Measurements from ENCODE around the gene MYO5B. TPM values are rescaled to one million over a fixed set of nuclear protein-coding genes. Genes with fewer than 3 reads are reported as not detected.
"Not testable (repeated sequence)": the region's sequence is repeated elsewhere in the genome, so short reads cannot be mapped to it uniquely, and the experiment has no call there.

MYO5B gene
- total RNA-seq, 1 donor from 2014 or later: 0.07 TPM

DNA sequence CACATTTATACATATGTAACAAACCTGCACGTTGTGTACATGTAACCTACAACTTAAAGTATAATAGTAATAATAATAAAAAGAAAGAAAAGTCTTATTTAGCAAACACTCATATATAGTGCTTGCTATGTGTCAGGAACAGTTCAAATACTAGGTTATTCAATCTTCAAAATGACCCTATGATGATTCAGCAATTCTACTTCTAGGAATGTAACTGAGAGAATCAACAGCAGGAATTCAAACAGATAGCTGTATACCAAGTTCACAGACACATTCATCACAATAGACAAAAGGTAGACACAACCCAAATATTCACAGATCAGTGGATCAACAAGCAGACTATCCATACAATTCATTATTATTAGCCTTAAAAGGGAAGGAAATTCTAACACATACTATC, 69.5 kb downstream of the MYO5B start:
- Mint-ChIP-seq H3K4me1 (no peaks in the 10 kb centered on the region), H3K36me3 (ENCODE audit: low read depth) (no peaks in the 10 kb centered on the region), H3K9me3 (no peaks in the 10 kb centered on the region), H3K27ac (no peak overlapping the region), H3K4me3 (no peak overlapping the region), H3K27me3 (peaks cover 5% of the 10 kb centered on the region)
- DNase-seq: no peak
- intact Hi-C loops (cut with micrococcal nuclease): no loop called here

DNA sequence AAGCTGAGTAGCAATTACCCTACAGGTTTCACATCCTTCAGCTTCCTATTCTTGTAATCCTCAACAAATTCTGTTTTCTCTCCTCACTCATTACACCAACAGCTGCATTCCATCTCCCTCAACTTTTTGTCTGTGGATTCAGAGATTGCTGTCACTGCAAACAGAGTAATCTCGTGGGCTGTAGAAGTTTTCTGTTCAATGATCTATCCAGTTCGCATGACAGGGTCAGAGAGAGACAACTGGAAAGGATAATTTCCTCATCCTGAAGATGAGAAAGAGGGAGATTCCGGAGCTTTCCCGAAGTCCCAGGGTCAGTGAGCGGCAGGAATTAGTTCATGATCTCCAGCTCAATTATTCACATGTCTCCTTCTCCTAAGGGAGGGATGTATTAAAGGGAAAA, 75.7 kb downstream of the MYO5B start:
- intact Hi-C loops (cut with micrococcal nuclease): no loop called here
- no peak for DNase-seq
- H3K4me1 Mint-ChIP-seq: no peaks in the 10 kb centered on the region
- H3K9me3 Mint-ChIP-seq: no peaks in the 10 kb centered on the region
- H3K27me3 Mint-ChIP-seq: peaks cover 7% of the 10 kb centered on the region
- H3K27ac Mint-ChIP-seq: no peak overlapping the region
- H3K36me3 Mint-ChIP-seq (ENCODE audit: low read depth): no peaks in the 10 kb centered on the region
- H3K4me3 Mint-ChIP-seq: no peak overlapping the region

- intact Hi-C loops (cut with micrococcal nuclease): no loop called here
- H3K4me3 Mint-ChIP-seq: no peak overlapping the region
- DNase-seq: no peak
- H3K4me1 Mint-ChIP-seq: no peaks in the 10 kb centered on the region
- no peaks in the 10 kb centered on the region for H3K36me3 Mint-ChIP-seq (ENCODE audit: low read depth)
- H3K27ac Mint-ChIP-seq: no peak overlapping the region
- H3K9me3 Mint-ChIP-seq: no peaks in the 10 kb centered on the region
- peaks cover 12% of the 10 kb centered on the region for H3K27me3 Mint-ChIP-seq
Measured at GRCh38 chr18:50117863-50118262, 77.1 kb downstream of the MYO5B start.

- Mint-ChIP-seq H3K36me3 (ENCODE audit: low read depth) (no peaks in the 10 kb centered on the region), H3K9me3 (no peaks in the 10 kb centered on the region), H3K4me1 (no peaks in the 10 kb centered on the region), H3K4me3 (no peak overlapping the region), H3K27me3 (peaks cover 13% of the 10 kb centered on the region), H3K27ac (no peak overlapping the region)
- no peak for DNase-seq
- intact Hi-C loops (cut with micrococcal nuclease): no loop called here
Measured at GRCh38 chr18:50115095-50115494, 79.9 kb downstream of the MYO5B start.

GRCh38 chr18:50114448-50114847, 80.5 kb downstream of the MYO5B start:
- Mint-ChIP-seq H3K4me1 (no peaks in the 10 kb centered on the region), H3K36me3 (ENCODE audit: low read depth) (no peaks in the 10 kb centered on the region), H3K9me3 (no peaks in the 10 kb centered on the region), H3K27me3 (peaks cover 15% of the 10 kb centered on the region), H3K27ac (no peak overlapping the region), H3K4me3 (no peak overlapping the region)
- intact Hi-C loops (cut with micrococcal nuclease): no loop called here
- DNase-seq: no peak

DNA sequence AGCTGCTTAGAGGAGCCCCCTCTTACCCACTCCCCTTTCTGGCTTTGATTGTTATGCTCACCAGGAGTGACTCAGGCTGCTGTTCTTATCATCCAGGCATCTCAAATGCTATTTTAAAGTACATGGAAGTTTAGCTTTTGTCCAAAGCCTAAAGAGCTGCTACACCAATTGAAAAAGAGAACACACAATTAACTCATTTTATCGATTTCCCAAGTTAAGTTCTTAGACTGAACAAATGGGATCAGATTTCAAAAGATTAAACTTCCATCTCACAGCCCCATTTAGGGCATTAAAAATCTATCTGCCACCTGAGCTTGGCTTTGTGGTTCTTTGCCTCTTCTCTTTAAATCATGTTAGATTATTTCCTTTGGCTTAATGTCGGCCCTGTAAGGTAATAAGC, 81.2 kb downstream of the MYO5B start:
- no peak for DNase-seq
- Mint-ChIP-seq H3K4me1 (no peaks in the 10 kb centered on the region), H3K9me3 (no peaks in the 10 kb centered on the region), H3K36me3 (ENCODE audit: low read depth) (no peaks in the 10 kb centered on the region), H3K27me3 (peaks cover 15% of the 10 kb centered on the region), H3K4me3 (no peak overlapping the region), H3K27ac (no peak overlapping the region)
- intact Hi-C loops (cut with micrococcal nuclease): no loop called here

DNA sequence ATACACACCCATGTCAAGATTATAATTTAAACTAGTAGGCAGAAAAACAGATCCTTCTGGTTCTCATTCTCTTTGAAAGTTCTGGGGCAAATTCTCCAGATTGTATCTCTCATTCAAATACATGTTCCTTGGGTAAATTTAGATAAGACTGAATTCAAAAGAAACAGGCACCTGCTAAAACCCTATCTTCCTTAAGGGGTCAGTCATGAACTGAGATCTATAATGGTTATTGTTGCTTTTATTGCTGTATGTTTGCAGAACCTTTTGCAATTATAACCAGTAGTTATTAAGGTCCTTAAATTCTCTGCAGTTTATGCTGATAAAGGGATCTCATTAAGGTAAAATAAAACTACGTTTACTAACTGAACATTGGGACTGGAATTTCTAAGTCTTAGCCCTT, 83.5 kb downstream of the MYO5B start:
- no peaks in the 10 kb centered on the region for H3K36me3 Mint-ChIP-seq (ENCODE audit: low read depth)
- H3K4me3 Mint-ChIP-seq: no peak overlapping the region
- no peak for DNase-seq
- H3K27ac Mint-ChIP-seq: no peak overlapping the region
- H3K9me3 Mint-ChIP-seq: no peaks in the 10 kb centered on the region
- no peaks in the 10 kb centered on the region for H3K4me1 Mint-ChIP-seq
- peaks cover 14% of the 10 kb centered on the region for H3K27me3 Mint-ChIP-seq
- intact Hi-C loops (cut with micrococcal nuclease): no loop called here

DNA sequence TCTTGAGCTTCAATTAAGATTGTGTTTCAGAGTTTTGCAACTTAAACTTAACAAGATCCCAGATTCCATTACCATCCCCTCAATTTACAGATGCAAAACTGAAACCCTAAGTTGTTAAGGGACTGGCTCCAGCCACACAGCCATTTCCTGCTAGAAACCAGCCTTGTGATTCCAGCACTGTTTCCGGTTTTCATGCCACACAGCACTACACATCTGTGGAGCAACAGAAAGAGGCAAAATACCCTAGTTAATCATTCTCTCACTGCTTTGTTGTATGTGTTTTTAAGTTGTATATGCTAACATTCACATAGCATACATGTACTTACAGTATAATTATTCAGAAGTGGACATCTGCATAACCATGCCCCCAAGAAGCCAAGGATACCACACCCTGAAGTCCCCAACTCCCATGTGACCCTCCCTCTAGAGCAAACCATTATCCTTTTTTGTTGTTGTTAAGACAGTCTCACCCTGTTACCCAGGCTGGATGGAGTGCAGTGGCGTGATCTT, 87.4 kb downstream of the MYO5B start:
- peaks cover 13% of the 10 kb centered on the region for H3K27me3 Mint-ChIP-seq

GRCh38 chr18:50105027-50105426, 89.9 kb downstream of the MYO5B start:
- Mint-ChIP-seq H3K9me3 (no peaks in the 10 kb centered on the region), H3K36me3 (ENCODE audit: low read depth) (no peaks in the 10 kb centered on the region), H3K27ac (no peak overlapping the region), H3K4me1 (no peaks in the 10 kb centered on the region), H3K4me3 (no peak overlapping the region), H3K27me3 (peaks cover 15% of the 10 kb centered on the region)
- intact Hi-C loops (cut with micrococcal nuclease): no loop called here
- no peak for DNase-seq

More for the DNA sequence above, 87.4 kb downstream of the MYO5B start:
- Mint-ChIP-seq H3K4me3 (no peak overlapping the region), H3K27ac (no peak overlapping the region), H3K4me1 (no peaks in the 10 kb centered on the region), H3K9me3 (no peaks in the 10 kb centered on the region), H3K36me3 (ENCODE audit: low read depth) (no peaks in the 10 kb centered on the region)
- no peak for DNase-seq
- intact Hi-C loops (cut with micrococcal nuclease): no loop called here

DNA sequence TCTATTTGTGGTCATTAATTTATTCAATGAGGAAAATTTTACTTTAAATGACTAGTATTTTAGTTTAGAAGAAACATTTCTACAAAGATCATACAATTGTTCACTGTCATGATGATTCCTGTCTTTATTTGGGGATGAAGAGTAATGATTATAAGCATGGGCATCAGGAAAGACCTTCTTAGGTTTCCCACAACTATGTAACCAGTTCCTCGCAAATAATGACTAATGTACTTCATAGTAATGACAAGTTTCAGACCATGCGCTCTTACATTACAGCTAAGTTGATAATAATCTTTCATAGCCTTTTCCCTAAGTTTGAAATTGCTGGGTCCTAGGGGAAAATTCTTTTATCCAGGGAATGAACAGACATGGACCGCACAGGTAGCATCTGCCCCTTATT, 90.5 kb downstream of the MYO5B start:
- Mint-ChIP-seq H3K36me3 (ENCODE audit: low read depth) (no peaks in the 10 kb centered on the region), H3K9me3 (no peaks in the 10 kb centered on the region), H3K27me3 (peaks cover 15% of the 10 kb centered on the region), H3K27ac (no peak overlapping the region), H3K4me1 (no peaks in the 10 kb centered on the region), H3K4me3 (no peak overlapping the region)
- no peak for DNase-seq
- intact Hi-C loops (cut with micrococcal nuclease): no loop called here

DNA sequence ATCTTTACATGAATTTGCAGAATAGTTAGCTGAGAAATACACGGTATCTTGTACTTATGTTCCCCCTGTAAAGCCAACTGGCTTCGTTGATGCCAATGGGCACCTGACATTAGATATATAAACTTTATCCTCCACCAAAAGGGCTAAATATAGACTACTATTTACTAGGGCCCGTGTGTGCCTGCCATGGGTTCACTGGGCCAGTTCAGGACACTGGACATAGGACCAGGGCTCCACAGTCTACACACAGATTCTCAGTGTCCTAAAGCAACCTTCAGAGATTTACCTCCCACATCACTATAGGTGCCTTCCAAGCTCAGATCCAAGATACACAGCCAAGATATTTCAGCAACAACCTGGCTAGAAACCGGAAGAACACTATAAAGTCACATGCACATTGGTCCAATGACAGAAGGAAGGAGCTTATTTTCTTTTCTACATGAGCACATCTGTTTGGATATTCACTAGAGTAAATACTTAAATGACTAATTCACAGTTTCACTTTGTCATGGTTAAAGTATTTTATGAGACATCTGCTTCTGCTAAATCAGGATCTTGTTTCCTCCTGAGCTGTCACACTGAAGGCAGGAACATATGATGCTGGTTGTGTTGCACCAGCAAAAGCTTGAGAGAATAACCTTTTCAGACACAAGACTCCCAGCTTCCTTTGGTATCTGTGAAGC, 95.1 kb downstream of the MYO5B start:
- intact Hi-C loops (cut with micrococcal nuclease): no loop called here
- no peak for DNase-seq
- H3K36me3 Mint-ChIP-seq (ENCODE audit: low read depth): no peaks in the 10 kb centered on the region

GRCh38 chr18:50097702-50098101, 97.2 kb downstream of the MYO5B start:
- Mint-ChIP-seq H3K36me3 (ENCODE audit: low read depth) (no peaks in the 10 kb centered on the region), H3K4me3 (no peak overlapping the region), H3K27me3 (peaks cover 16% of the 10 kb centered on the region), H3K27ac (no peak overlapping the region), H3K4me1 (no peaks in the 10 kb centered on the region), H3K9me3 (no peaks in the 10 kb centered on the region)
- intact Hi-C loops (cut with micrococcal nuclease): no loop called here
- no peak for DNase-seq

More for the DNA sequence above, 95.1 kb downstream of the MYO5B start:
- H3K9me3 Mint-ChIP-seq: no peaks in the 10 kb centered on the region
- no peak overlapping the region for H3K4me3 Mint-ChIP-seq
- H3K27ac Mint-ChIP-seq: no peak overlapping the region
- peaks cover 14% of the 10 kb centered on the region for H3K27me3 Mint-ChIP-seq
- H3K4me1 Mint-ChIP-seq: no peaks in the 10 kb centered on the region

DNA sequence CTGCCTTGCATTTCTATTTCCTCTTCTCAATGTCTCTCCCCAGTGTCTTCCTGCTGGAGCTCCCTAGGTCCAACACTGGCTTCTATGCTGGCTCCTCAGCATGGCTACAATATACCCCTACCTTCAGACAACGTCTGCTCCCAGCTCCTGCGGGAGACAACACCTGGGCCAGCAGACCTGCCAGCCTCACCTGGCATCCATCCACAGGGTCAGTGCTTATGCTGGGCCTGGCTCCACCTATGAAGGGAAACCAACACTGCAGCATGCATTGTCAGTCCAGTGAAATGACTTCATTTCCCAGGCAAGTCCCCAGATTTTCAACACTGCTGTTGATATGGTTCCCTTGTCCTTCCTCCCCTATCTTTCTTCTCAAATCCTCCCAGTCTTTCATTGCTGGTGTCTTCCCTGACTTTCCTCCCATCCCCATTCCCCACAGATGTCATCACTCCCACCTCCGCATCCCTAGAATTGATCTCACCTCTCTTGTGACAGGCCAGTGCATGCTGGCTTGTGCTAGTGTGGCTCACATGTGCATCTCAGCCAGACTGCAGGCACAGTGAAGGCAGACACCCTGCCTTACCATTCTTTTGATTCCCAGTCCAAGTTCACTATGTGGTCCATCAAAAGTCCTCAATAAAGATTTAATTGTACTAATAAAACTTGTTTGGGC, 98.0 kb downstream of the MYO5B start:
- Mint-ChIP-seq H3K36me3 (ENCODE audit: low read depth) (no peaks in the 10 kb centered on the region), H3K4me1 (no peaks in the 10 kb centered on the region), H3K27ac (no peak overlapping the region), H3K27me3 (peaks cover 17% of the 10 kb centered on the region), H3K9me3 (no peaks in the 10 kb centered on the region), H3K4me3 (no peak overlapping the region)
- no peak for DNase-seq
- intact Hi-C loops (cut with micrococcal nuclease): no loop called here

- H3K4me1 Mint-ChIP-seq; intact Hi-C loops (cut with micrococcal nuclease): not testable (repeated sequence)
- peaks cover 14% of the 10 kb centered on the region for H3K27me3 Mint-ChIP-seq
Measured at GRCh38 chr18:50094786-50095185, 100.2 kb downstream of the MYO5B start.

More at GRCh38 chr18:50094786-50095185, 100.2 kb downstream of the MYO5B start:
- H3K36me3 Mint-ChIP-seq (ENCODE audit: low read depth); H3K9me3 Mint-ChIP-seq; DNase-seq; H3K4me3 Mint-ChIP-seq; H3K27ac Mint-ChIP-seq: not testable (repeated sequence)
